Body of pancreas (tissue), 4 donors: ENCODE data around the gene GBGT1.
"Not testable (repeated sequence)": the region's sequence is repeated elsewhere in the genome, so short reads cannot be mapped to it uniquely, and the experiment has no call there.

Experiments used
- CTCF ChIP-seq, 7 experiments: fragments of 450-650 bp in 4 of 7; fragments of 200-600 bp in 3 of 7; sonication (generic) in 3 of 7; IDR thresholded peaks; one replicate each; pipeline ENCODE4 v1.5.1; 2016 to 2019; ENCODE audit warnings: antibody characterized with exemption in 7 of 7
- POLR2A ChIP-seq, 3 donors: fragments of 450-650 bp; IDR thresholded peaks; one replicate each; pipeline ENCODE4 v1.6.1; 2016; ENCODE audit warnings: antibody characterized with exemption in 3 of 3, mild to moderate bottlenecking in 2 of 3

- not testable (repeated sequence) for TF ChIP-seq CTCF, POLR2A (IDR thresholded peaks at IDR 0.05)
Observed at GRCh38 chr9:133169687-133170086, 6.0 kb upstream of the GBGT1 start.
